ENCODE data around the gene FBRSL1.

DNA sequence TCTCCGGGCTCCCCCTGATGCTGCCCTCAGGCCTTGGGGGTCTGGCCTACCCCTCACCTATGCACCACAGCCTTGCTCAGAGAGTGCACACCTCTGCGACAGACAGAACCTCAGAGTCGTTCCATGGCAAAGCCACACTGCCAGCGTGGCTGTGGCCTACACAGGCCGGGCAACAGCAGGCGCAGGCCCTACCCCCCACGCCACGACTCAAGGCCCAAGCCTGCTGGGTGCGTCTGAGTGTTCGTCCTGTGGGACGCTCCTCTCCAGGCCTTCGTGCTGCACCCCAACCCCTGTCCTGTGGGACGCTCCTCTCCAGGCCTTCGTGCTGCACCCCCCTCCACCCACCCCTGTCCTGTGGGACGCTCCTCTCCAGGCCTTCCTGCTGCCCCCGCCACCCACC is 66.3 kb downstream of the FBRSL1 start:
- TF ChIP-seq POLR2A (IDR thresholded peaks at IDR 0.05; ENCODE audit: control extremely low read depth in 1 of 2, low read depth in 2 of 2, low read length in 2 of 2) = no peak
- TF ChIP-seq, protein P1, sequence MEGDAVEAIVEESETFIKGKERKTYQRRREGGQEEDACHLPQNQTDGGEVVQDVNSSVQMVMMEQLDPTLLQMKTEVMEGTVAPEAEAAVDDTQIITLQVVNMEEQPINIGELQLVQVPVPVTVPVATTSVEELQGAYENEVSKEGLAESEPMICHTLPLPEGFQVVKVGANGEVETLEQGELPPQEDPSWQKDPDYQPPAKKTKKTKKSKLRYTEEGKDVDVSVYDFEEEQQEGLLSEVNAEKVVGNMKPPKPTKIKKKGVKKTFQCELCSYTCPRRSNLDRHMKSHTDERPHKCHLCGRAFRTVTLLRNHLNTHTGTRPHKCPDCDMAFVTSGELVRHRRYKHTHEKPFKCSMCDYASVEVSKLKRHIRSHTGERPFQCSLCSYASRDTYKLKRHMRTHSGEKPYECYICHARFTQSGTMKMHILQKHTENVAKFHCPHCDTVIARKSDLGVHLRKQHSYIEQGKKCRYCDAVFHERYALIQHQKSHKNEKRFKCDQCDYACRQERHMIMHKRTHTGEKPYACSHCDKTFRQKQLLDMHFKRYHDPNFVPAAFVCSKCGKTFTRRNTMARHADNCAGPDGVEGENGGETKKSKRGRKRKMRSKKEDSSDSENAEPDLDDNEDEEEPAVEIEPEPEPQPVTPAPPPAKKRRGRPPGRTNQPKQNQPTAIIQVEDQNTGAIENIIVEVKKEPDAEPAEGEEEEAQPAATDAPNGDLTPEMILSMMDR (IDR thresholded peaks at IDR 0.05; ENCODE audit: control extremely low read depth in 1 of 3, insufficient read depth in 1 of 3, low read depth in 1 of 3, low read length in 3 of 3) = no peak
